Measurements from ENCODE around the gene CACNA2D3.

CACNA2D3 gene

GRCh38 chr3:54831112-54831511, 708.8 kb downstream of the CACNA2D3 start:
- peak; percentile 59 for DNase-seq

- DNase-seq, result no peak
Measured at GRCh38 chr3:54832876-54833275, 710.5 kb downstream of the CACNA2D3 start.

- DNase-seq, result no peak
Measured at GRCh38 chr3:54835701-54836100, 713.3 kb downstream of the CACNA2D3 start.

- no peak for DNase-seq
Measured at GRCh38 chr3:54836871-54837270, 714.5 kb downstream of the CACNA2D3 start.

GRCh38 chr3:54837964-54838363, 715.6 kb downstream of the CACNA2D3 start:
- no peak for DNase-seq

- no peak for DNase-seq
Measured at GRCh38 chr3:54841471-54841870, 719.1 kb downstream of the CACNA2D3 start.

- no peak for DNase-seq
Measured at GRCh38 chr3:54843352-54843751, 721.0 kb downstream of the CACNA2D3 start.

GRCh38 chr3:54844211-54844610, 721.9 kb downstream of the CACNA2D3 start:
- no peak for DNase-seq

- no peak for DNase-seq
Measured at GRCh38 chr3:54845011-54845410, 722.7 kb downstream of the CACNA2D3 start.

GRCh38 chr3:54845551-54845950, 723.2 kb downstream of the CACNA2D3 start:
- DNase-seq, result no peak

GRCh38 chr3:54846119-54846518, 723.8 kb downstream of the CACNA2D3 start:
- DNase-seq, result no peak

GRCh38 chr3:54847361-54847760, 725.0 kb downstream of the CACNA2D3 start:
- DNase-seq, result no peak

GRCh38 chr3:54849360-54849759, 727.0 kb downstream of the CACNA2D3 start:
- DNase-seq, result no peak

- no peak for DNase-seq
Measured at GRCh38 chr3:54850484-54851018, 728.2 kb downstream of the CACNA2D3 start.

GRCh38 chr3:54853573-54854404, 731.4 kb downstream of the CACNA2D3 start:
- DNase-seq, result no peak

GRCh38 chr3:54856271-54856670, 733.9 kb downstream of the CACNA2D3 start:
- DNase-seq, result no peak

- DNase-seq, result no peak
Measured at GRCh38 chr3:54857343-54857742, 735.0 kb downstream of the CACNA2D3 start.

GRCh38 chr3:54858093-54858785, 735.9 kb downstream of the CACNA2D3 start:
- no peak for DNase-seq

- DNase-seq, result no peak
Measured at GRCh38 chr3:54859184-54859583, 736.8 kb downstream of the CACNA2D3 start.

- DNase-seq, result no peak
Measured at GRCh38 chr3:54861248-54862067, 739.1 kb downstream of the CACNA2D3 start.

GRCh38 chr3:54862526-54862925, 740.2 kb downstream of the CACNA2D3 start:
- no peak for DNase-seq

- no peak for DNase-seq
Measured at GRCh38 chr3:54863366-54863765, 741.0 kb downstream of the CACNA2D3 start.

GRCh38 chr3:54863786-54864185, 741.4 kb downstream of the CACNA2D3 start:
- no peak for DNase-seq
